NOMO-1 (cell line): Measurements from ENCODE around the gene NDRG4.
A peak's percentile ranks its signal among the peaks of the same experiment; 100 is the strongest.

Experiments
- DNase-seq, 2 experiments: peaks; one replicate each; lab custom pipeline; 2025; ENCODE audit not compliant: unreplicated experiment in 2 of 2; lab: John Stamatoyannopoulos, UW

NDRG4 gene

DNA sequence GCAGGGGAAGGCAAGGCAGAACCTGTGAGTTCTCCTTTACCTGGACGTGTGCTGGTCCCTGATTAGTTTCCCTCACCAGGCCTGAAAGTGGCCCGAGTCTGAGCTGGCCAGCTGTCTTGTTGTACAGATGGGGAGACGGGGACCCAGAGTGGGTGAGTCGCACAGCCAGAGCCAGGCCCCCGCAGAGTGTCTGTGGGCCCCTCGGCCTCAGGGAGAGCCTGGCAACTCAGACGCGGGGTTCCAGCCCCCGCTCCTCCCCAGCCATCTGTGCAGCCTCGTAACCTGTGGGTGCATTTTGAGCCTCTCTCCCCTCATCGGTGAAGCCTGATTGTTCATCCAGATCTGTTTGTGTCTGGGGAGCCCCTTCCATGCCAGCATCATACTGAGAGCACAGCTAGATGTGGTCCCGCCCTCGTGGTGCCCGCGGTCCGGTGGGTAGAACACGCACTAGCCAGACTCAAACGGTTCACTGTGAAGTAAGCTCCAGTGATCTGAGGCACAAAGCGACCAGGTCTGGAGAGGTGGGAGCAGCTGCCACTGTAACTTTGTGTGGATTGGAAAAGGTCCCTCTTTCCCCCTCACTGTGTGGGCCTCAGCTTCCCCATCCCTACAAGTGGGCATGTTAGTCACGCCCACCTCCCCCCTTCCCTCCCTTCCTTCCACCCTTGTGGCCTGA lies 6.0 kb upstream of the NDRG4 start:
- DNase-seq: no peak

DNA sequence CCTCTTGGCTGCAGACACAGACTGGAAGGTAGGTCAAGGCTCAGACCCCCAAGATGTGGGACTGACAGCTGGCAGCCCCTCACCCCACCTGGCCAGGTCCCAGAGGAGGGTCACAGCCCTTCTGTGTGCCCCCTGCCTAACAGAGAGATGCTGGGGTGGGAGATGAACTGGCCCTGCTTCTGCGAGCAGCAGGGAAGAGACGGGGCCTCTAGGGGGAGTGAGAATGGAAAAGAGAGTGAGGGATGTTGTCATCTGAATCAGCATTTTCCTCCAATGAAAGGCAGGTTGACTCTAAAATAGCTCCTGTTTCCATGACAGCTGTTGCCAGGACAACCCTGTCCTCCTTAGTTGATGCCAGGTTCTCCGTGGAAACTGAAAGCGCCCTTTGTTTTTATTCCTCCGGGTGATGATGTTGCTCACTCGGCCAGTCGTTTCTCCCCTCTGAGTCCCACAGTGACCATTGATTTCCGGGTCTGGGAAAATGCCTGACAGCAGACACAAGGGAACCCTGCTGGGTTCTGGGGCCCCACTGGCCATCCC lies 4.9 kb upstream of the NDRG4 start:
- peak; percentile 30 to 55 for DNase-seq

DNA sequence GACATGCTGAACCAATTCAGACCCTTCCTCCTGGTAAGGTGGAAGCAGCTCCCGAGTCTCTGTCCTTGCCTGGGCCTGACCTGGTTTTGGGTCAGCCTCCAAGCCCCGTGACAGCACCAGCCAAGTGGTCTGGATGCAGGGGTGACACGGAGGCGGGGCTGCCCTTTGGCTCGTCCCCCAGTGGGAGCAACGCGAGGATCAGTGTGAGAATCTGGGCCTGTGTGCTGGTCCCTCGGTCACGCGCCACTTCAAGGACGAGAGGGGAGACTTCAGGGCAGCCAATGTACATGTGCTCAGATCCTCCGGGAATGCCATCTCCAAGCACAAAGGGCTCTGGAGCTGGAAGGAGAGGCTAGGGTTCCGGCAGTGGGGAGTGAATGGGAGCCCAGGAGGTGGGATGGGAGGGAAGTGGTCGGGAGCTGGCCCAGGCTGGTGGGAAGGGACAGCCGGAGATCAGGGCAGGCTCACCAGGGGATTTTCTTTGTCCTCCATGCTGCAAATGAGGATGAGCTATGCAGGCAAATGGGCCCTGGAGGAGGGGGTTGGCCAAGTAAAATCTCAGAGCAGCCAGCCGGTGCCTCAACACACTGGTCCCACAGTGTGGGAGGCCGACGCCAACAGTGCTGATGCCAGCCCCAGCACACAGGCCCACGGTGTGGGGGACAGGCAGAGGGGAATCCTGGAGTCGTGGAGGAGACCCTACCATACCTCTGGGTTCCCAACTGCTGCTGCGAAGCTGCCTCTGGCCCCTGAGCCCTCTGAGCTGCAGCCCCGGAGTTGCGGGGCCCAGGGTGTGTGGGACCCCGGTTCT lies 4.2 kb upstream of the NDRG4 start:
- no peak for DNase-seq

DNA sequence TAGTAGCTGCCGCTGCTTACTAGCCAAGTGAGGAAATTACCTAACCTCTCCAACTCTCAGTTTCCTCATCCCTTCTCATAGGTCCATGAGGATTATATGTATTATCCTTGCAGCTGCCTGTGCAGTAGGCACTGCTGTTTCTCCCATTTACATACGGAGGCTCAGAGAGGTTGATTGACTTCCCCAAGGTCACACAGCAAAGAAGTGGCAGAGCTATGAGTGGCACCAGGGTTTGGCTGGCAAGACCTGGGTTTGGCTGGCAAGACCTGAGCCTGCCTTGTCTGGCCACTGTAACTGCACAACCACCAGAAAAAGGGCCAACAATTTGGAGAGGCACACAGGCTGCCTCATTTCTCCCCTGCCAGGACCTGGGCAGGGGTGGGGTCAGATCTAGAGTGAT lies 2.5 kb upstream of the NDRG4 start:
- DNase-seq: no peak

DNA sequence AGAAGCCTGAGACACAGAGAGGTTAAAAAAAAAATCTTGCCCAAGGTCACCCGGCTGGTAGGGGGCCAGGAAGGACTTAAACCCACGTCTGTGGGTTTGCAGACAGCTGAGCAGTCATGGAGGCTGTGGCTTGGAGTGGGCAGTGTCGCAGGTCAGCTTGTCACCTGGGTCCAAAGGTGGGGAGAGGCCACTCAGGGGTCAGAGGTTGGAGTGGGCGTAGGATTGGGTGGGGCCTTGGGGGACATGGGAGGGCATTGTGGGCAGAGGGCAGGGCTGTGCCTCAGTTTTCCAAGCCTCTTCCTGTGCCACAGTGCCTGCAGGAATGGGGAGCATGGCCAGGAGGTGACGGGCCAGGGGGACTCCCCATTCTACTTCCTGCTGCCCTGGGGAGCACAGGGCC lies 2.0 kb upstream of the NDRG4 start:
- no peak for DNase-seq

DNA sequence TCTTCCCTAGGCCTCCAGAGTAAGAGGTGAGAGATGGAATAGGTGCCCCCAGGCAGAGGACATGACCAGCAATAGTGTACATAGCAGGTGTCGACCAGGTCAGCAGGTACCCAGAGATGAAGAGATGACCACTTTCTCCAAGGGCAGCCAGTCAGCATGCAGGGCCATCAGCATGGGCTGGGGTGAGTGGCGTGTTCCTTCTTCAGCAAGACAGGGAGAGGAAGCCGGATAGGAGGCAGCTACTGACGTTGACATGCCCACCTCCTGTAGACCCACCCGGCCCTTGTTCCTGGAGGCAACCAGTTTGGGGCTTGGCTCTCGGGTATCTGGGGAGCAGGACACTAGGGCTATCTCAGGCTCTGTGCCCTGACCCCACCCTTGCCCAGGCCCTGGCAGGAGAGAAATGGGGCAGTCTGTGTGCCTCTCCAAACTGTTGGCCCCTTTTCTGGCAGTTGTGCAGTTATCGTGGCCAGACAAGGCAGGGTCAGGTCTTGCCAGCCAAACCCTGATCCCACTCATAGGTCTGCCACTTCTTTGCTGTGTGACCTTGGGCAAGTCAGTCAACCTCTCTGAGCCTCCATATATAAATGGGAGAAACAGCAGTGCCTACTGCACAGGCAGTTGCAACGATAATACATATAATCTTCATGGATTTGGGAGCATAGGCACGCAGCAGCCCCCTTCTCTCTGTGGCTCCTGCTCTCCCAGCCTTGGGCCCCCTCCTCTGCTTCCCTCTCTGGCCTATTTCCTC lies 1.4 kb upstream of the NDRG4 start:
- DNase-seq: no peak

DNA sequence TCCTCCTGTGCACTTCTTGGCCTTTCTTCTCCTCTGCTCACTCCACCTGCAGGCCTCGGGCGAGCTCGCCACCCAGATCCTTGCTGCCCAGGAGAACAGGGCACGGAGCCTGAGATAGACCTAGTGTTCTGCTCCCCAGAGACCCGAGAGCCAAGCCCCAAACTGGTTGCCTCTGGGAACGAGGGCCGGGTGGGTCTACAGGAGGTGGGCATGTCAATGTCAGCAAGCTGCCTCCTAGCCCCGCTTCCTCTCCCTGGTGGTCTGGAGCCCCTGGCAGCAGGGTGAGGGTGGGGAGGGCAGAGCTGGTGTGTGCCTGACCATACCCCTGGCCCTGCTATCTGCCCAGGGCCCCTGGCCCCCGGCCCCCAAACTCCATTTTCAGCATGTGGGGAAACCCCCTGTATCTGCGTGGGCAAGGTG lies 841 bp upstream of the NDRG4 start:
- DNase-seq: no peak

DNA sequence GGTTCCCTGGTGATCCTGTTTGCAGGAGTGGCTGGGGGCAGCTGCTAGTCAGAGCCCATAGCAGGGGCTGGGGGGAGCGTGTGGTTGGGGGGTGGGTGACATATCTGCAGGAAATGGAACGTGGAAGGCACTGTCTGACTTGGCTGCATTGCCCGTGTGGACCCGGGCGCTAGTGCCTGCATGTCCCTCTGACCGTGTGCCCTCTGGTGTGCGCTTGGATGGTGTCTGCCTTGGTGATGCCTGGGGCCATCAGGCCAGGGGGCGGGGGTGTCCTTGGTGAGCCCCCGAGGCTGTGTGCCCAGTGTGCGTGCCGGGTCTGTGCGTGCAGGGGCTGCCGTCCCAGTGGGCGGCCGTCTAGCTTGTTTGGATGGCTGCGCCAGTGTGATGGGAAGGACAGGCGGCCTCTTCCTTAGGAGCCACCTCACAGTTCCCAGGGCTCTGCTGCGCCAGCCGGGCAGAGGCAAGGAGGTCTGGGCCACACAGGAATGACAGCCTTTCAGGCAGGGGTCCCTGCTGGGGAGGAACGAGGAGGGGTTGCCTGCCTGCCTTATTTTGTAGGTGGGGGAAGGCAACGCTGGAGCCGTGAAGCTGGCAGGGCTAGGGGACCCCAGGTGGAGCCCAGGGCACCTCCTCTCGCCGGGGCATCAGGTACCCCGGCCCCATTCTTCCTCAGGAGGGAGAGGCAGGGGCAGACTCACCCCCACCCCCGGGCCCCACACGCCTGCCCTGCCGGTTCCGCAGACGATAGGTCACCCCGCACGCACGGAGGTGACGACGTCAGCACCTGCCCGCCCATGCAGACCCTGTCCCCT lies 693 bp downstream of the NDRG4 start:
- DNase-seq: no peak

DNA sequence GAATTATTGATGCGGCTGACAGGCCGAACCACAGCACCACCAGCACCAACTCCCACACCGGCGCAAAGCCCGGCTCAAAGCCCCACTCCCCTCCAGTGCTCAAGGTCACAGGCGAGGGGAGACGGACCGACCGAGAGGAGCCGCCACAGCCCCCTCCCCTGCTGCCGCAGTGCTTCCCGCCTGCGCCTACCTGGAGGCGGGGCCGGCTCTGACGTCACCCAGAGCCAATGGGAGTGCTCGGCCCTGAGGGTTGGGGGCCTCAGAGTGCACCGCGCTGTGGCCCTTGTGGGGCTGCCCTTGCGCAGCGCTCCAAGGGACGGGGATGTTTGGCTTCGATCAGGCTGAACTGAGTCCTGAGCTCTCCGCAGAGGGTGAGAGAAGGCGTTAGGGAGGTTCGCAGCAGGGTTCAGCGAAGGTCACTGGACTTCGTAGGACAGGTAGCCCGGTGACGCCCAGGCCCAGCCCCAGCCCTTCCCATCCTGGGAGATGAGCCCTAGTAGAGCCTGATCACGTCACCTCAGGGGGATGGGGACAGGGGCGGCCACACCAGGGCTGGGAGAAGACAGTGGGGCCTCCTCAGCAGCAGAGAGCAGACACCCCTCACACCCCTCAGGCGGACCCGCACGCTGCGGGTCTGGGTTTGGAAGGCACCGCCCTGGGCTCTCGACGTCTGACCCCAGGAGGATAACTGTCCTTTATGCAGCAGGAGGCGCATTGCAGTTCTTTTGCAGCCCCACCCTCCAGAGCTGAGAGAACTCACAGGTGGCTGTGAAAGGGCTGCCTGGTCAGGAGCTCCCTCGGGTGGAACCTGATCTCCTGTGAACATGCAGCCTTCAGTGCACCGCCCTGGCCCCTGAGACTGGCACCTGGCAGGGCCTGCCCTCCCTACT lies 1.5 kb downstream of the NDRG4 start:
- DNase-seq: no peak

DNA sequence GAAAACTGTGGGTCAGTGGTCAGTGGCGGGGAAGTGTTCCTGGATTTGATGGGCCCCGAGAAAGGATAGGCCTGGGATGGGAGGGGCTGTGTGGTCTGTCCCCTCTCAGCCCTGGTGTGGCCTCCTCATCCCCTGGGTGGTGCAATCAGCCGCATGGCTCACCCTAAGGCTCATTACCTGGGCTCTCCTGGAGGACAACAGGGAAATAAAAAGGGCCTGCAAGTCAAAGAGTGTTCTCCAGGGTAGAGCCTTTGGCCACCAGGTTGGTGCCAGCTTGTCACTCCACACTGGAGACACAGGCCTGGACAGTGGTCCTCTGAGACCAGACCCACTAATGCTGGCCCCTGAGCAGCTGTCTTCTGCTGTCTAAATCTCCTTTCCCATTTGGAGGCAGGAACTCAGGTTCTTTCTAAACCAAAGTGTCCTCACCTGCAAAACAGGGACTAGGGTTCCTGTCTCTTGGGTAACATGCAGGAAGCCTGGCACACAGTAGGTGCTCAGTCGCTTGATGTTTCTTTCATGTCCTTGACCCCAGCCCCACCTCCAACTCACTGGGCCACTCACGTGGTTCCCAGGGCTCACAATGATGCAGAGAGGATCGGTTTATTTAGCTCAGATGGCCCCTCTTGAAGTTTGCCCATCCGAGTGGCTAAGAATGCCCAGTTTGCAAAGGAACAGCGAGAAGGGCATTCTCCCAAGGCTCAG lies 2.4 kb downstream of the NDRG4 start:
- DNase-seq: no peak

DNA sequence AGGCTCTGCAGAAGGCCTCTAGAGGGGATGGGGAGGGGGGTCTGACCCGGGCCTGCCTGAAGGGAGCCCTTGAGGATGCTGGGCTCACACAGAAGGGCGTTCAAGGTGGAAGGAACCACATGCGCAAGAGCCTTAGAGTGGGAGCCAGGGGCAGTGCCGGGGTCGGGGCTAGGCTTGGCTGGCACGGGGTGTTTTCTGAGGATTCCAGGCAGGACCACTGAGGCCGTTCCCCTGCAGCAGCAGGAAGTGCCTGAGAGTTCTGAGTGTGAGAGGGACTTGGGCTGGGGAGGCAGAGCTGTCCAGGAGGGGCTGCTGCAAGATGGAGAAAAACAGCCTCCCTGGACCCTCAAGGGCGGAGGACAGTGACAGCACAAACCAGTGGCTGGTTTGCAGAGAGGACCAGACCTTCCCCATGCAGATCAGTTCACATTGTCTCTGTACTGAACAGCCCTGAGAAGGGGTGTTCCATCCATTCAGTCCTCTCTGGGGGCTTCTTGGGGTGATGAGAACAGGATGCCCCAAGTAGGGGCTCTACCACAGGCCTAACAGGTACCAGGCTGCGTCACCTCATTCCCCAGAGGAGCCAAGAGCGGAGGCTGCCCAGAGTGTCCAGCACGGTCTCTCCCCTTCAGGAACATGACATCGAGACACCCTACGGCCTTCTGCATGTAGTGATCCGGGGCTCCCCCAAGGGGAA lies 3.4 kb downstream of the NDRG4 start:
- DNase-seq: no peak

DNA sequence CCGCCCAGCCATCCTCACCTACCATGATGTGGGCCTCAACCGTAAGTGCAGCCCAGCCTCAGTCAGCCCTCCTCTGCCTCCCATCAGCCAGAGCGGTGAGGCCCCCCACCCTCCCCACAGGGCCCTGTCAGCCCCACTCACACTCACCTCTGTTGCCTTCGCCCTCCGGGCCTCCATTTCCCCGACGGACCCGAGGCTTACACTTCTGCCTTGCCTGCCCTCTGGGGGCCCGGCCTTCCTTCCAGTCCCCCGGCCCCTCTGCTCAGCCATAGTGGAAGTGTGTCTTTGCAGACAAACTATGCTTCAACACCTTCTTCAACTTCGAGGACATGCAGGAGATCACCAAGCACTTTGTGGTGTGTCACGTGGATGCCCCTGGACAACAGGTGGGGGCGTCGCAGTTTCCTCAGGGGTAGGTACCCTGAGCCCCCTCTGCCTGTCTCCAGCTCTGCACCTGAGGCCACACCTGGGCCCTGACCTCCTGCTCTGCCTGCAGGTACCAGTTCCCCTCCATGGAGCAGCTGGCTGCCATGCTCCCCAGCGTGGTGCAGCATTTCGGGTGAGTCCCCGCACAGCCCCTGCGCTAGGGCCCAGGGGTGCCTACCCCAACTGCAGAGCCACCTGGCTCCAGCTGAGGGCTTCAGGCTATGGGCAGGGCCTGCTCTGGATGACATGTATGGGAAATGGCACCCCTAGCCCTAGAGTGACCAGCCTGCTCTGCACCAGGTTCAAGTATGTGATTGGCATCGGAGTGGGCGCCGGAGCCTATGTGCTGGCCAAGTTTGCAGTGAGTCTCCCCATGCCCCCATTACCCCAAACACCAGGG lies 4.1 kb downstream of the NDRG4 start:
- DNase-seq: no peak

DNA sequence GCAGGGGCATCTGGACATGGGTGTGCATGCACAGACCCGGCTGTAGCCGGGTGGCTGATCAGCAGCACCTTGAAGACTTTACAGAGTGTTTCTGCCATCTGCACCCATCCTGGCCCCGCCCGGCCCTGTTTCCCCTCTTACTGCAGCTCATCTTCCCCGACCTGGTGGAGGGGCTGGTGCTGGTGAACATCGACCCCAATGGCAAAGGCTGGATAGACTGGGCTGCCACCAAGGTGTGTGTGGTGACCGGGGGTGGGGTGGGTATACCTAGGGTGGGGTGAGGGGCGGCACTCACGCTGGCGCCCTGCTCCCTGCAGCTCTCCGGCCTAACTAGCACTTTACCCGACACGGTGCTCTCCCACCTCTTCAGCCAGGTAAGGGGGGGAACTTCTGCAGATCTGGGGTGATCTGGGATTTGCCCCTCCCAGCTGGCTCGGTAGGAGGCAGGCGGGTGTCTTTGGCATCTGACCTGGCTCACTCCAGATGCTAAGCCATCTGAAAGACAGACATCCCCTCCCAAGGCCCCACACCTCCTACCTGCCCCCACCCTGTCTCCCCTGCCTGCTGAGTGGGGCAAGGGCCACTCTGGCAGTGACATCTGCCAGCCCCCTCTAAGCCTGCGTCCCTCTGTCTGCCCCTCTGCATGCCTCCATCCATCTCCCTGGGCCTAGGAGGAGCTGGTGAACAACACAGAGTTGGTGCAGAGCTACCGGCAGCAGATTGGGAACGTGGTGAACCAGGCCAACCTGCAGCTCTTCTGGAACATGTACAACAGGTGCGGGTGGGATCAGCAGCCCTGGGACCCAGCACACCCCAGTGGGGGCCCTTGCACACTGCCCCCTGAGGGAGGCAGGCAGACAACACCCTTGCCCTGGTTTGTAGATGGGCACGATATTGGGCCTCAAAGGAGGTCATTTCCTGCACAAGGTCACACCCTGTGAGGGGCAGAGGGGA lies 6.6 kb downstream of the NDRG4 start:
- DNase-seq: no peak

DNA sequence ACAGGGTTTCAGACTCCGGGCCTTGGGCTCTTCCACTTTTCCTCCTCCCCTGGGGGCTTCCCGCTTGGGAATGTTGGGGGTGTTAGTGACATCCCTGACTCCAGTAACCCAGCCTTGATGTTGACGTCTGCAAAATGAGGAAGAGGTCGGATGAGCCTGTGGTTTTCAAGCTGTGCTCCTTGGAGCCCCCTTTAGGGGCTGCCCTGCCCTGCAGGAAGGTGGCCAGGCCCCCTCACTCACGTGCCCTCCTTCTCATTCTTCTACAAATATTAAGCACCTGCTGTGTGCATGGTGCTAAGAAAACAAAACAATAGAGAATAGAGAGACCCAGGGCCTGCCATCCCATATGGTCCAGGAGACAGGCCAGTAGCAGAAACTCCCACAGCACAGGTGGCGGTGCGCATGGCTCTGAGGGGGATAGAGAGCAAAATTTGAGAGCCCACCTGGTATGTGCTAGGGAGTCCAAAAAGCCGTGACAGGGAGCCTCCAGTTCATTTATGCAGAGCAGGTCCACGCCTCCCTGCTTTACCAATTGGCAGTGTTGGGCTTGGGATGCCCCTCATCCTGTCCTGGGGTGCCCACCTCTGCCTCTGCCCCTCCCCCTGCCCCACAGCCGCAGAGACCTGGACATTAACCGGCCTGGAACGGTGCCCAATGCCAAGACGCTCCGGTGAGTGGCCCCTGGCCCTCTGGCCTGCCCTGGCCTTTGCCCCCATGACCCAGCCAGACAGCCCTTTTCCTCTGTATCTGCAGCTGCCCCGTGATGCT lies 7.4 kb downstream of the NDRG4 start:
- no peak for DNase-seq

DNA sequence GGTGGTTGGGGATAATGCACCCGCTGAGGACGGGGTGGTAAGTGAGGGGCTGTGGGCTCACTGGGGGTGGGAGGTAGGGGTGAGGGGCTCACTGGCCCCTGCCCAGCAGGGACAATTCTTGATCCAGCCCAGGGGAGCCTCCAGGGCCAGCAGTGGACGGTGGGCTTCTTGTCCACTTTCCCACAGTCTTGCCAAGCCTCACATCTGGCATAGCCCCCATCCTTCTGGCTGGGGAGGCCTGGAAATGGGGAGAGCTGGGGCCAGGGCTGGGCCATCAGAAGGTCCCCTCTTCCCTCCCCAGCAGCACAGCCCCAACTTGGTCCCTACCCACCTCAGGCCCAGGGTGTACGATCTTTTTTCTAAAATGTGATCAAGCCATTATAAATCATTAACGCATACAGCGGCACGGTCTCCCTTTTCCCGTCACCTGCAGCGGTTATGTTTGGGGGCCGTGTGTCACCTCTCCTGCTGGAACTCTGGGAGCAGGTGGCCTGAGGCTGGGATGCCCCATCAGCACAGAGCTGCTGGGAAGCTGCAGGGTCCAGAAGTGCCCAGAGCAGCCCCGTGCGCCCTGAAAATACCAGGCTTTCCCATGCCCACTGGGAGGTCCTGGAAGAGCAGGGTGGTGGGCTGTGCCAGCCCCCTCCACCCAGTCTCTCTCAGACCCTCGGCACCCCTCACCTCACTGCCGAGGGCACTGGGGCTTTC lies 8.2 kb downstream of the NDRG4 start:
- no peak for DNase-seq
